HG03103 (cell line): ENCODE measurements around the gene LCN15.
"Not testable (repeated sequence)": the region's sequence is repeated elsewhere in the genome, so short reads cannot be mapped to it uniquely, and the experiment has no call there.

ENCODE experiments used
- ATAC-seq: cut with Tn5 transposase; IDR thresholded peaks from one replicate; pipeline ENCODE4 v1.9.1; 2021; ENCODE audit warnings: low read depth; ENCODE audit not compliant: unreplicated experiment

LCN15 gene

GRCh38 chr9:136764301-136764891, at the start of gene LCN15:
LCN15 (minus strand) TSS chr9:136764518; CDS start chr9:136764488, 30 bp downstream.
- ATAC-seq = no peak

- no peak for ATAC-seq
Measured at GRCh38 chr9:136808806-136809158, 44.5 kb upstream of the LCN15 start.

- peak; percentile 29 for ATAC-seq
Measured at GRCh38 chr9:136808075-136808805, 43.9 kb upstream of the LCN15 start.

GRCh38 chr9:136807281-136808074, 43.2 kb upstream of the LCN15 start, which contains the start of gene RABL6:
RABL6 (plus strand) TSS chr9:136807948; CDS start chr9:136808197, 249 bp downstream.
- peak; percentile 61 for ATAC-seq

- no peak for ATAC-seq
Measured at GRCh38 chr9:136806631-136807201, 42.4 kb upstream of the LCN15 start.

- ATAC-seq = no peak
Measured at GRCh38 chr9:136806067-136806466, 41.7 kb upstream of the LCN15 start.

GRCh38 chr9:136805207-136805740, 41.0 kb upstream of the LCN15 start:
- no peak for ATAC-seq

- ATAC-seq = no peak
Measured at GRCh38 chr9:136804509-136805206, 40.3 kb upstream of the LCN15 start.

- no peak for ATAC-seq
Measured at GRCh38 chr9:136803551-136804508, 39.5 kb upstream of the LCN15 start.

GRCh38 chr9:136803009-136803550, 38.8 kb upstream of the LCN15 start:
- ATAC-seq = not testable (repeated sequence)

GRCh38 chr9:136802321-136802720, 38.0 kb upstream of the LCN15 start:
- ATAC-seq = no peak

- ATAC-seq = peak; percentile 44
Measured at GRCh38 chr9:136799854-136800657, 35.7 kb upstream of the LCN15 start.

GRCh38 chr9:136799079-136799853, 34.9 kb upstream of the LCN15 start:
- no peak for ATAC-seq

GRCh38 chr9:136798708-136799078, 34.4 kb upstream of the LCN15 start:
- ATAC-seq = no peak

GRCh38 chr9:136796775-136797347, 32.5 kb upstream of the LCN15 start:
- not testable (repeated sequence) for ATAC-seq

- no peak for ATAC-seq
Measured at GRCh38 chr9:136796238-136796774, 32.0 kb upstream of the LCN15 start, which contains the start of gene CCDC183. CCDC183 (plus strand) TSS chr9:136796338; CDS start chr9:136796398, 60 bp downstream.

GRCh38 chr9:136795000-136795348, 30.7 kb upstream of the LCN15 start:
- no peak for ATAC-seq
